ENCODE results near the gene TMIGD1. TPM values are rescaled to one million over a fixed set of nuclear protein-coding genes. Genes with fewer than 3 reads are reported as not detected.
A peak's percentile ranks its signal among the peaks of the same experiment; 100 is the strongest.

Gene TMIGD1
- total and polyA plus RNA-seq, 2 of the 13 experiments (the other 11 are each of a cell fraction or from before 2014, with no cell fraction given), result not detected

DNA sequence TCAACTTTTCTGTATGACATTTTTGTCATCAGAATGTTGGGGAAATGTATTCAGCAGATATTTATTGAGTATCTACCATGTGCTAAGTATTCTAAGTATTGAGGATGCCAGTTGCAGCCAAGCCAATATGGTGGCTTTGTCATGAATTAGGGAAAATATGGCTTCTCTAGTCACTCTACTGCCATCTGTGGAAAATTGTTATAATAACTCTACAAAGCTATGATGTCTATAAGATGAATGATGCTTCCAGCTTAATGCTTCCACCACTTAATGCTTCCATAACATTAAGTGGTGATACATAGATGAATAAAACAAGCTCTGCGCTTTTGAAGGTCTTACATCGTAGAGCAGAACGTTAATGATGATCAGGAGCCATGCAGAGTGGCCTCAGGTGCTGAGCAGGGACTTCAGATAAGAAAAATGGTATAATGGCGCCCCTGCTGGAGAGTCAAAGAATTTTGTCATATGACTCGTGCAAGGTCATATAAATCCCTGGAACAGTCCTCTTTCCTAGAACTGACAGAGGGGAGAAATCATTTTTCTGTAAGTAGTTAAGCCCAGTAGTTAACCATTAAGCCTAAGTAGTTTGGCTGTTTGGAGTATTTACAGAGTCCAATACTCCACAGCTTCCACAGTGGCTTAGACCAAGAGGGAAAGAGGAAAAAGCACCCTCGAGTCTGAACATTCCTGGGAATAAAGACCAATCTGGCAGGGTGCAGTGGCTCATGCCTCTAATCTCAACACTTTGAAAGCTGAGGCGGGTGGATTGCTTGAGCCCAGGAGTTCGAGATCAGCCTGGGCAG is 2.7 kb upstream of the TMIGD1 start (continued):
- TF ChIP-seq, protein P1, sequence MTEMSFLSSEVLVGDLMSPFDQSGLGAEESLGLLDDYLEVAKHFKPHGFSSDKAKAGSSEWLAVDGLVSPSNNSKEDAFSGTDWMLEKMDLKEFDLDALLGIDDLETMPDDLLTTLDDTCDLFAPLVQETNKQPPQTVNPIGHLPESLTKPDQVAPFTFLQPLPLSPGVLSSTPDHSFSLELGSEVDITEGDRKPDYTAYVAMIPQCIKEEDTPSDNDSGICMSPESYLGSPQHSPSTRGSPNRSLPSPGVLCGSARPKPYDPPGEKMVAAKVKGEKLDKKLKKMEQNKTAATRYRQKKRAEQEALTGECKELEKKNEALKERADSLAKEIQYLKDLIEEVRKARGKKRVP (CRISPR knock-in tag; IDR thresholded peaks at IDR 0.05), result peak in 1 of 2 experiments; percentile 48; a peak in 1 of 4 replicates
- TF ChIP-seq SNRNP70 (IDR thresholded peaks at IDR 0.05; ENCODE audit: low read depth, low read length) (no peak), ZKSCAN8 (CRISPR knock-in tag; IDR thresholded peaks at IDR 0.05; ENCODE audit: borderline replicate concordance) (peak; percentile 53; the same call in 1 of the 2 replicates), TBX3 (IDR thresholded peaks at IDR 0.05; ENCODE audit: borderline replicate concordance) (no peak), SMAD1 (CRISPR knock-in tag; IDR thresholded peaks at IDR 0.05; ENCODE audit: borderline replicate concordance, low read depth) (no peak), HDAC2 (CRISPR knock-in tag; IDR thresholded peaks at IDR 0.05) (peak; percentile 54), FOSL2 (CRISPR knock-in tag; IDR thresholded peaks at IDR 0.05) (no peak), DNMT3B (CRISPR knock-in tag; conservative IDR thresholded peaks at IDR 0.05) (no peak), ZNF317 (CRISPR knock-in tag; IDR thresholded peaks at IDR 0.05) (peak; percentile 11; the same call in 1 of the 2 replicates), NR1H2 (CRISPR knock-in tag; IDR thresholded peaks at IDR 0.05; ENCODE audit: borderline replicate concordance, low read depth) (no peak), TMF1 (CRISPR knock-in tag; IDR thresholded peaks at IDR 0.05; ENCODE audit: low read depth) (no peak), BORCS8-MEF2B (CRISPR knock-in tag; IDR thresholded peaks at IDR 0.05) (no peak), CENPX (CRISPR knock-in tag; IDR thresholded peaks at IDR 0.05) (no peak), ZNF720 (CRISPR knock-in tag; IDR thresholded peaks at IDR 0.05) (no peak), KAT8 (CRISPR knock-in tag; IDR thresholded peaks at IDR 0.05) (peak; percentile 67), RORA (CRISPR knock-in tag; IDR thresholded peaks at IDR 0.05) (no peak), MATR3 (CRISPR knock-in tag; IDR thresholded peaks at IDR 0.05) (no peak), NFIB (CRISPR knock-in tag; IDR thresholded peaks at IDR 0.05; ENCODE audit: borderline replicate concordance) (no peak)
- TF ChIP-seq, protein P2, sequence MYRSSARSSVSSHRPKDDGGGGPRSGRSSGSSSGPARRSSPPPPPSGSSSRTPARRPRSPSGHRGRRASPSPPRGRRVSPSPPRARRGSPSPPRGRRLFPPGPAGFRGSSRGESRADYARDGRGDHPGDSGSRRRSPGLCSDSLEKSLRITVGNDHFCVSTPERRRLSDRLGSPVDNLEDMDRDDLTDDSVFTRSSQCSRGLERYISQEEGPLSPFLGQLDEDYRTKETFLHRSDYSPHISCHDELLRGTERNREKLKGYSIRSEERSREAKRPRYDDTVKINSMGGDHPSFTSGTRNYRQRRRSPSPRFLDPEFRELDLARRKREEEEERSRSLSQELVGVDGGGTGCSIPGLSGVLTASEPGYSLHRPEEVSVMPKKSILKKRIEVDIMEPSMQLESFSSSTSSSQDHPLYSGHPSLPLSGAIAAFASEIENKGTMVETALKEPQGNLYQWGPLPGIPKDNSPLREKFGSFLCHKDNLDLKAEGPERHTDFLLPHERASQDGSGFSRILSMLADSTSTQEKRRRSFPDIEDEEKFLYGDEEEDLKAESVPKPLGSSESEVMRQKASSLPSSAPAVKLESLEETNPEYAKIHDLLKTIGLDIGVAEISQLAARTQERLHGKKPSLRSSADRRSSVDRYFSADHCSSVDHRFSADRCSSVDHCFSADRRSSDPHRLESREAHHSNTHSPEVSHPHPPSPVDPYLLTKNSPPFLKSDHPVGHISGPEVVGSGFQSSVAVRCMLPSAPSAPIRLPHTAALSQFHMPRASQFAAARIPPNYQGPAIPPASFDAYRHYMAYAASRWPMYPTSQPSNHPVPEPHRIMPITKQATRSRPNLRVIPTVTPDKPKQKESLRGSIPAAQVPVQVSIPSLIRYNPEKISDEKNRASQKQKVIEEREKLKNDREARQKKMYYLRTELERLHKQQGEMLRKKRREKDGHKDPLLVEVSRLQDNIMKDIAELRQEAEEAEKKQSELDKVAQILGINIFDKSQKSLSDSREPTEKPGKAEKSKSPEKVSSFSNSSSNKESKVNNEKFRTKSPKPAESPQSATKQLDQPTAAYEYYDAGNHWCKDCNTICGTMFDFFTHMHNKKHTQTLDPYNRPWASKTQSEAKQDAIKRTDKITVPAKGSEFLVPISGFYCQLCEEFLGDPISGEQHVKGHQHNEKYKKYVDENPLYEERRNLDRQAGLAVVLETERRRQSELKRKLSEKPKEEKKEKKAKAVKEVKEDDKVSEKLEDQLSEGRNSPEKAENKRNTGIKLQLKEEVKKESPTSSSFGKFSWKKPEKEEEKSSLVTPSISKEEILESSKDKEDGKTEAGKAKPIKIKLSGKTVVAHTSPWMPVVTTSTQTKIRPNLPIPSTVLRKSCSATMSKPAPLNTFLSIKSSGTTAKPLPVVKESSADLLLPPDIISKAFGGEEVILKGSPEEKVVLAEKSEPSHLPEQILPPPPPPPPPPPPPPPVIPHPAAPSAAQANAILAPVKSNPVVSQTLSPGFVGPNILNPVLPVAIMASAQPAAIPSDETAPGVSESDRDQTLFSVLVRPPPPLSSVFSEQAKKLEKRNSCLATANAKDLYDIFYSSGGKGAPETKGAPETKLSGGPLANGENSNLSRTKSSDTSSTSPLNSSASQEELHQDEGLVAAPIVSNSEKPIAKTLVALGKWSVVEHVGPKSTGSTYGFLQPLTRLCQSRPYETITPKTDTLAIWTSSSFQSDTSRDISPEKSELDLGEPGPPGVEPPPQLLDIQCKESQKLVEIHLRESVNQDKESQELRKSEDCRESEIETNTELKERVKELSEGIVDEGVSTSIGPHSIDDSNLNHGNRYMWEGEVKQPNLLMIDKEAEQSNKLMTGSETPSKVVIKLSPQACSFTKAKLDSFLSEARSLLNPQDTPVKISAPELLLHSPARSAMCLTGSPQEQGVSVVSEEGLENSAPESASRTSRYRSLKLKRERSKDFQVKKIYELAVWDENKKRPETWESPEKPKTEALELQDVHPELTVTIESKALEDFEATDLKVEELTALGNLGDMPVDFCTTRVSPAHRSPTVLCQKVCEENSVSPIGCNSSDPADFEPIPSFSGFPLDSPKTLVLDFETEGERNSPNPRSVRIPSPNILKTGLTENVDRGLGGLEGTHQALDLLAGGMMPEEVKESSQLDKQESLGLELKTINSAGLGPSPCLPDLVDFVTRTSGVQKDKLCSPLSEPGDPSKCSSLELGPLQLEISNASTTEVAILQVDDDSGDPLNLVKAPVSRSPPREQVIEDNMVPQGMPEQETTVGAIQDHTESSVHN (CRISPR knock-in tag; IDR thresholded peaks at IDR 0.05), result no peak
- TF ChIP-seq, protein P3, sequence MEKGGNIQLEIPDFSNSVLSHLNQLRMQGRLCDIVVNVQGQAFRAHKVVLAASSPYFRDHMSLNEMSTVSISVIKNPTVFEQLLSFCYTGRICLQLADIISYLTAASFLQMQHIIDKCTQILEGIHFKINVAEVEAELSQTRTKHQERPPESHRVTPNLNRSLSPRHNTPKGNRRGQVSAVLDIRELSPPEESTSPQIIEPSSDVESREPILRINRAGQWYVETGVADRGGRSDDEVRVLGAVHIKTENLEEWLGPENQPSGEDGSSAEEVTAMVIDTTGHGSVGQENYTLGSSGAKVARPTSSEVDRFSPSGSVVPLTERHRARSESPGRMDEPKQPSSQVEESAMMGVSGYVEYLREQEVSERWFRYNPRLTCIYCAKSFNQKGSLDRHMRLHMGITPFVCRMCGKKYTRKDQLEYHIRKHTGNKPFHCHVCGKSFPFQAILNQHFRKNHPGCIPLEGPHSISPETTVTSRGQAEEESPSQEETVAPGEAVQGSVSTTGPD (CRISPR knock-in tag; IDR thresholded peaks at IDR 0.05), result no peak
